ENCODE data around the gene GART. TPM values are rescaled to one million over a fixed set of nuclear protein-coding genes. Genes with fewer than 3 reads are reported as not detected.

The GART gene
- total and polyA plus RNA-seq, 10 of the 15 experiments (the other 5 are each of a cell fraction or from before 2014, with no cell fraction given), result 44.7 to 178 (median 106) TPM

DNA sequence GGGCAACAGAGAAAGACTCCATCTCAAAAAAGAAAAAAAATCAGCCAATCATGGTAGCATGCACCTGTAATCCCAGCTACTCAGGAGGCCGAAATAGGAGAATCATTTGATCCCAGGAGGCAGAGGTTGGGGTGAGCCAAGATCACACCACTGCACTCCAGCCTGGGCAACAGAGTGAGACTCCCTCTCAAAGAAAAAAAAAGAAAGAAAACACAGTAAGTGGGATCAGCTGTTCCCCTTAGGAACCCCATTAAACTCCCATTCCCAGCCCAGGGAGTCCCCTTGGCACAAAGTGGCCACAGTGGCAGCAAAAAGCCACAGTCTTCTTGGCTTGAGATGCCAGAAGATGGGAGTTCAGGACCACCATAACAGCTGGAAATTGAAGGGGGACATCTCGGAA lies 71.2 kb downstream of the GART start:
- no peak overlapping the region for H3K4me2 ChIP-seq (ENCODE audit: control insufficient read depth, insufficient read depth)
- H3K9me3 ChIP-seq (replicated peaks; ENCODE audit: control insufficient read depth, insufficient read depth, low read length), result peaks cover 5% of the 10 kb centered on the region; the same call in 2 of the 3 replicates
- H2AFZ ChIP-seq (ENCODE audit: control insufficient read depth, low read depth, low read length), result no peak overlapping the region
- no peak overlapping the region for H3K4me3 ChIP-seq
- BruUV-seq (replicated peaks), result no TSS peak
- no peak for DNase-seq (ENCODE audit: low read depth, low spot score)
- WGBS (ENCODE audit: insufficient coverage, insufficient replicate concordance, low lambda C conversion rate, missing lambda C conversion rate), result 94% methylated on average over 2 of the region's 2 CpGs
- SMC1A ChIA-PET (ENCODE audit: uncharacterized antibody, unreplicated experiment), result no interaction called here
- H3K27me3 ChIP-seq (replicated peaks in 1 of 2; ENCODE audit: control insufficient read depth in 2 of 2, insufficient read depth in 2 of 2, low read length in 1 of 2), result no peaks in the 10 kb centered on the region
- no peaks in the 10 kb centered on the region for H4K20me1 ChIP-seq (ENCODE audit: control insufficient read depth, insufficient read depth)
- FAIRE-seq, result no peak
- RAD21 ChIA-PET (ENCODE audit: unreplicated experiment), result no interaction called here
- H3K4me1 ChIP-seq (ENCODE audit: control insufficient read depth, insufficient read depth, low read length), result no peaks in the 10 kb centered on the region
- H3K27ac ChIP-seq (ENCODE audit: control insufficient read depth, insufficient read depth), result no peak overlapping the region
- POLR2A ChIA-PET, result no interaction called here
- peaks cover 4% of the 10 kb centered on the region for H3K79me2 ChIP-seq (ENCODE audit: control insufficient read depth, insufficient read depth, low read length)
- in situ Hi-C loops (cut with MboI), result no loop called here
- intact Hi-C loops (cut with micrococcal nuclease; ENCODE audit: unreplicated experiment), result no loop called here
- CTCF ChIA-PET, result no interaction called here
- H3K36me3 ChIP-seq (ENCODE audit: control insufficient read depth in 2 of 2, insufficient read depth in 2 of 2, low read length in 1 of 2), result no peaks in the 10 kb centered on the region
- ATAC-seq, result no peak
- no peak overlapping the region for H3K9ac ChIP-seq (ENCODE audit: control insufficient read depth, insufficient read depth, low read length)
- TF ChIP-seq NFIC (IDR thresholded peaks at IDR 0.05; ENCODE audit: low read depth, low read length) (no peak), CHD1 (IDR thresholded peaks at IDR 0.05; ENCODE audit: low read depth, low read length) (no peak), SRF (IDR thresholded peaks at IDR 0.05; ENCODE audit: low read depth in 2 of 2, low read length in 2 of 2) (no peak), PML (IDR thresholded peaks at IDR 0.05; ENCODE audit: low read length) (no peak), HCFC1 (IDR thresholded peaks at IDR 0.05; ENCODE audit: low read length) (no peak), MXI1 (IDR thresholded peaks at IDR 0.05; ENCODE audit: low read depth, low read length) (no peak), SMAD5 (IDR thresholded peaks at IDR 0.05; ENCODE audit: low read depth) (no peak), NFXL1 (IDR thresholded peaks at IDR 0.05; ENCODE audit: borderline replicate concordance) (no peak), GABPA (IDR thresholded peaks at IDR 0.05; ENCODE audit: low read depth) (no peak), CBX5 (IDR thresholded peaks at IDR 0.05; ENCODE audit: low read depth) (no peak), BACH1 (IDR thresholded peaks at IDR 0.05; ENCODE audit: borderline replicate concordance) (no peak)
- TF ChIP-seq, protein P1, sequence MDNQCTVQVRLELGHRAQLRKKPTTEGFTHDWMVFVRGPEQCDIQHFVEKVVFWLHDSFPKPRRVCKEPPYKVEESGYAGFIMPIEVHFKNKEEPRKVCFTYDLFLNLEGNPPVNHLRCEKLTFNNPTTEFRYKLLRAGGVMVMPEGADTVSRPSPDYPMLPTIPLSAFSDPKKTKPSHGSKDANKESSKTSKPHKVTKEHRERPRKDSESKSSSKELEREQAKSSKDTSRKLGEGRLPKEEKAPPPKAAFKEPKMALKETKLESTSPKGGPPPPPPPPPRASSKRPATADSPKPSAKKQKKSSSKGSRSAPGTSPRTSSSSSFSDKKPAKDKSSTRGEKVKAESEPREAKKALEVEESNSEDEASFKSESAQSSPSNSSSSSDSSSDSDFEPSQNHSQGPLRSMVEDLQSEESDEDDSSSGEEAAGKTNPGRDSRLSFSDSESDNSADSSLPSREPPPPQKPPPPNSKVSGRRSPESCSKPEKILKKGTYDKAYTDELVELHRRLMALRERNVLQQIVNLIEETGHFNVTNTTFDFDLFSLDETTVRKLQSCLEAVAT (IDR thresholded peaks at IDR 0.05), result no peak
- TF ChIP-seq, protein P2, sequence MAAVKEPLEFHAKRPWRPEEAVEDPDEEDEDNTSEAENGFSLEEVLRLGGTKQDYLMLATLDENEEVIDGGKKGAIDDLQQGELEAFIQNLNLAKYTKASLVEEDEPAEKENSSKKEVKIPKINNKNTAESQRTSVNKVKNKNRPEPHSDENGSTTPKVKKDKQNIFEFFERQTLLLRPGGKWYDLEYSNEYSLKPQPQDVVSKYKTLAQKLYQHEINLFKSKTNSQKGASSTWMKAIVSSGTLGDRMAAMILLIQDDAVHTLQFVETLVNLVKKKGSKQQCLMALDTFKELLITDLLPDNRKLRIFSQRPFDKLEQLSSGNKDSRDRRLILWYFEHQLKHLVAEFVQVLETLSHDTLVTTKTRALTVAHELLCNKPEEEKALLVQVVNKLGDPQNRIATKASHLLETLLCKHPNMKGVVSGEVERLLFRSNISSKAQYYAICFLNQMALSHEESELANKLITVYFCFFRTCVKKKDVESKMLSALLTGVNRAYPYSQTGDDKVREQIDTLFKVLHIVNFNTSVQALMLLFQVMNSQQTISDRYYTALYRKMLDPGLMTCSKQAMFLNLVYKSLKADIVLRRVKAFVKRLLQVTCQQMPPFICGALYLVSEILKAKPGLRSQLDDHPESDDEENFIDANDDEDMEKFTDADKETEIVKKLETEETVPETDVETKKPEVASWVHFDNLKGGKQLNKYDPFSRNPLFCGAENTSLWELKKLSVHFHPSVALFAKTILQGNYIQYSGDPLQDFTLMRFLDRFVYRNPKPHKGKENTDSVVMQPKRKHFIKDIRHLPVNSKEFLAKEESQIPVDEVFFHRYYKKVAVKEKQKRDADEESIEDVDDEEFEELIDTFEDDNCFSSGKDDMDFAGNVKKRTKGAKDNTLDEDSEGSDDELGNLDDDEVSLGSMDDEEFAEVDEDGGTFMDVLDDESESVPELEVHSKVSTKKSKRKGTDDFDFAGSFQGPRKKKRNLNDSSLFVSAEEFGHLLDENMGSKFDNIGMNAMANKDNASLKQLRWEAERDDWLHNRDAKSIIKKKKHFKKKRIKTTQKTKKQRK (IDR thresholded peaks at IDR 0.05; ENCODE audit: low read depth, low read length), result no peak
- TF ChIP-seq, protein P3, sequence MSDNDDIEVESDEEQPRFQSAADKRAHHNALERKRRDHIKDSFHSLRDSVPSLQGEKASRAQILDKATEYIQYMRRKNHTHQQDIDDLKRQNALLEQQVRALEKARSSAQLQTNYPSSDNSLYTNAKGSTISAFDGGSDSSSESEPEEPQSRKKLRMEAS (IDR thresholded peaks at IDR 0.05; ENCODE audit: low read depth, low read length), result no peak
- TF ChIP-seq, protein P4, sequence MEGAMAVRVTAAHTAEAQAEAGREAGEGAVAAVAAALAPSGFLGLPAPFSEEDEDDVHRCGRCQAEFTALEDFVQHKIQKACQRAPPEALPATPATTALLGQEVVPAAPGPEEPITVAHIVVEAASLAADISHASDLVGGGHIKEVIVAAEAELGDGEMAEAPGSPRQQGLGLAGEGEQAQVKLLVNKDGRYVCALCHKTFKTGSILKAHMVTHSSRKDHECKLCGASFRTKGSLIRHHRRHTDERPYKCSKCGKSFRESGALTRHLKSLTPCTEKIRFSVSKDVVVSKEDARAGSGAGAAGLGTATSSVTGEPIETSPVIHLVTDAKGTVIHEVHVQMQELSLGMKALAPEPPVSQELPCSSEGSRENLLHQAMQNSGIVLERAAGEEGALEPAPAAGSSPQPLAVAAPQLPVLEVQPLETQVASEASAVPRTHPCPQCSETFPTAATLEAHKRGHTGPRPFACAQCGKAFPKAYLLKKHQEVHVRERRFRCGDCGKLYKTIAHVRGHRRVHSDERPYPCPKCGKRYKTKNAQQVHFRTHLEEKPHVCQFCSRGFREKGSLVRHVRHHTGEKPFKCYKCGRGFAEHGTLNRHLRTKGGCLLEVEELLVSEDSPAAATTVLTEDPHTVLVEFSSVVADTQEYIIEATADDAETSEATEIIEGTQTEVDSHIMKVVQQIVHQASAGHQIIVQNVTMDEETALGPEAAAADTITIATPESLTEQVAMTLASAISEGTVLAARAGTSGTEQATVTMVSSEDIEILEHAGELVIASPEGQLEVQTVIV (IDR thresholded peaks at IDR 0.05; ENCODE audit: borderline replicate concordance, partially characterized antibody), result no peak
- TF ChIP-seq, protein P5, sequence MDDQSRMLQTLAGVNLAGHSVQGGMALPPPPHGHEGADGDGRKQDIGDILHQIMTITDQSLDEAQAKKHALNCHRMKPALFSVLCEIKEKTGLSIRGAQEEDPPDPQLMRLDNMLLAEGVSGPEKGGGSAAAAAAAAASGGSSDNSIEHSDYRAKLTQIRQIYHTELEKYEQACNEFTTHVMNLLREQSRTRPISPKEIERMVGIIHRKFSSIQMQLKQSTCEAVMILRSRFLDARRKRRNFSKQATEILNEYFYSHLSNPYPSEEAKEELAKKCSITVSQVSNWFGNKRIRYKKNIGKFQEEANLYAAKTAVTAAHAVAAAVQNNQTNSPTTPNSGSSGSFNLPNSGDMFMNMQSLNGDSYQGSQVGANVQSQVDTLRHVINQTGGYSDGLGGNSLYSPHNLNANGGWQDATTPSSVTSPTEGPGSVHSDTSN (IDR thresholded peaks at IDR 0.05; ENCODE audit: insufficient replicate concordance, low read depth, low read length), result no peak

Data from GM12878 (cell line).